ENCODE data around the gene ZNF76. TPM values are rescaled to one million over a fixed set of nuclear protein-coding genes. Genes with fewer than 3 reads are reported as not detected.

ZNF76 gene
- total RNA-seq, result 24.3 and 27.5 TPM in 2 replicates

GRCh38 chr6:35259194-35259947, at the start of gene ZNF76:
Gene ZNF76, plus strand, starts transcription at chr6:35259735. Its CDS starts 21,417 bp downstream, at chr6:35281152.

GRCh38 chr6:35213824-35214756, 45.4 kb upstream of the ZNF76 start, which contains the start of gene SCUBE3:
Gene SCUBE3, plus strand, starts transcription at chr6:35213956. Its CDS starts 463 bp downstream, at chr6:35214419.

GRCh38 chr6:35297601-35298481, 38.3 kb downstream of the ZNF76 start, which contains the start of gene DEF6:
Gene DEF6, plus strand, starts transcription at chr6:35297818. Its CDS starts 39 bp downstream, at chr6:35297857.

DNA sequence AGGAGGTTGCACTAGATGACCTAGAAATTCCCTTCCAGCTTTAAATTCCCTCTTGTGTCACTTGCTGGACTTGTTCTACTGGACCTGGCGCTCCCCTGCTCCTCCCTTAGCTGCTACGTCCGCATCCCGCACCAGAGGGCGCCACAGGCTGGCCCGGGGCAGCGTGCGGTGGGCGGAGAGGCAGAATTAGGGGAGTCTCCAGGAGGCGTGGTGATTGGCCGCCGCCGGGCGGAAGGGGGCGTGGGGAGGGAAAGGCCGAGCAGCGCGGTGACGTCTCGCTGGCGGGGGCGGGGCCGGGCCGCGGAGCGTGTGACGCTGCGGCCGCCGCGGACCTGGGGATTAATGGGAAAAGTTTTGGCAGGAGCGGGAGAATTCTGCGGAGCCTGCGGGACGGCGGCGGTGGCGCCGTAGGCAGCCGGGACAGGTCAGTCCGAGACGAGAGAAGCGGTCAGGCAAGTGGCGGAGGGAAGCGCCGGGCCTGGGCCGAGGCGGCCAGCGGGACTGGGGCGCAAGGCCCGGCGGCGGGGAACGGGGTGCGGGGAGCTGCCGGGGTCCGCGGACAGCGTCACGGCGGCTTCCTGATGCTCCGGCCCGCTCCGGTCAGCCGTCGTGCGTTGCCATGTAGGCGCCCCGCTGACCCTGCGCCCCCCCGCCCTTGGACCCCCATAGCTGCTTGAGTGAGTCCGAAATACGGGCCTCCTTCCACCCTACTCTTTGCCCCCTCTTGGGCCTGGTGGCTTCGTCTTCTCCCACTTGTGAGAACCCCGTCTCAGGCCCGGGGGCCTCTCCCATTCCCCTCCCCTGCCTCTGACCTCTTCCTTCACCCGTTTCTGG, 82.9 kb downstream of the ZNF76 start, which contains the start of gene PPARD:
Gene PPARD, plus strand, starts transcription at position 301 of the 834 bp plus-strand sequence. CDS start 68,530 bp downstream, outside the sequence.

Other genes with a start within 250 kb of the ZNF76 start
- gene TCP11, start 118.4 kb upstream of the ZNF76 start, total RNA-seq, result 0.43 and 1.6 TPM in 2 replicates
- gene SCUBE3, start 45.8 kb upstream of the ZNF76 start, total RNA-seq, result 0.11 and 0.79 TPM in 2 replicates
- gene DEF6, start 38.1 kb downstream of the ZNF76 start, total RNA-seq, result 10.1 and 15.3 TPM in 2 replicates
- gene PPARD, start 82.8 kb downstream of the ZNF76 start, total RNA-seq, result 7.1 and 10.5 TPM in 2 replicates
- 7.4 and 9.0 TPM in 2 replicates for gene FANCE, start 192.6 kb downstream of the ZNF76 start, total RNA-seq
- 907 and 2,843 TPM in 2 replicates for gene RPL10A, start 208.7 kb downstream of the ZNF76 start, total RNA-seq
- gene TEAD3, start 237.3 kb downstream of the ZNF76 start, total RNA-seq, result 44.4 and 47.5 TPM in 2 replicates

All from placental epithelial cell (primary cell).